Measurements from ENCODE around the gene SNED1.

The SNED1 gene

GRCh38 chr2:240992572-240993291, 5.7 kb upstream of the SNED1 start:
- no peak for DNase-seq

DNA sequence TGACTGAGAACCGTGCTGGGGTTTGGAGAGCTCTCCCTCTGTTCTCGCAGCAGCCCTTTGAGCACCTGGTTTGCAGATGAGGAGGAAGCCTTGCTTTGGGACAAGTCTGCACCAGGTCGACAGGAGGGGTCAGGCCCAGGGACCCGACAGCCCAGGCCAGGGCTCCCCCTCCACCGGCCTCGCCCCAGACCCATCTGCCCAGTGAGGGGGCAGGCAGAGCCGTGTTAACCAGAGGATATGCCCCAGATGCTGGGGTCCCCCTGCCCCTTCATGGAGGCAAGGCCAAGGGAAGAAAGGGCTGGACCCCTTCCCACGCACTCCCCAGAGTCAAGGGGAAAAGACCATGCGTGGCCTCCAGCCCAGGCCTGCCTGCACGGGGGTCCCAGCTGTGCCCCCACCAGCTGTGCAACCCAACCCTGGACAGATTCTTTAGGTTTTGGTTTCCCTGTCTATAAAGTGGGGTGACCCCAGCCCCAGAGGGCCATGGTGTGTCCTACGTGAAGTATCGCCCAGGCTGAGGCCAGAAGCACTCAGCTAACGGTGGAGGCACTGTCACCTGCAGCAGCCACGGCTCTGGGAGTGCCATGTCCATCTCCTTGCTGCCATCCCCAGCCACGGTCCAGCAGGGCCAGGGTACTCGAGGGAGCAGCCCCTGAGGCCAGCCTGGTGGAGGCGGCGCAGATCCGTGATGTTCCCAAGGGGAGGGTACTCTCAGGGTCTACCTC, 4.8 kb upstream of the SNED1 start:
- DNase-seq, result no peak

GRCh38 chr2:240994171-240994896, 4.1 kb upstream of the SNED1 start:
- no peak for DNase-seq

DNA sequence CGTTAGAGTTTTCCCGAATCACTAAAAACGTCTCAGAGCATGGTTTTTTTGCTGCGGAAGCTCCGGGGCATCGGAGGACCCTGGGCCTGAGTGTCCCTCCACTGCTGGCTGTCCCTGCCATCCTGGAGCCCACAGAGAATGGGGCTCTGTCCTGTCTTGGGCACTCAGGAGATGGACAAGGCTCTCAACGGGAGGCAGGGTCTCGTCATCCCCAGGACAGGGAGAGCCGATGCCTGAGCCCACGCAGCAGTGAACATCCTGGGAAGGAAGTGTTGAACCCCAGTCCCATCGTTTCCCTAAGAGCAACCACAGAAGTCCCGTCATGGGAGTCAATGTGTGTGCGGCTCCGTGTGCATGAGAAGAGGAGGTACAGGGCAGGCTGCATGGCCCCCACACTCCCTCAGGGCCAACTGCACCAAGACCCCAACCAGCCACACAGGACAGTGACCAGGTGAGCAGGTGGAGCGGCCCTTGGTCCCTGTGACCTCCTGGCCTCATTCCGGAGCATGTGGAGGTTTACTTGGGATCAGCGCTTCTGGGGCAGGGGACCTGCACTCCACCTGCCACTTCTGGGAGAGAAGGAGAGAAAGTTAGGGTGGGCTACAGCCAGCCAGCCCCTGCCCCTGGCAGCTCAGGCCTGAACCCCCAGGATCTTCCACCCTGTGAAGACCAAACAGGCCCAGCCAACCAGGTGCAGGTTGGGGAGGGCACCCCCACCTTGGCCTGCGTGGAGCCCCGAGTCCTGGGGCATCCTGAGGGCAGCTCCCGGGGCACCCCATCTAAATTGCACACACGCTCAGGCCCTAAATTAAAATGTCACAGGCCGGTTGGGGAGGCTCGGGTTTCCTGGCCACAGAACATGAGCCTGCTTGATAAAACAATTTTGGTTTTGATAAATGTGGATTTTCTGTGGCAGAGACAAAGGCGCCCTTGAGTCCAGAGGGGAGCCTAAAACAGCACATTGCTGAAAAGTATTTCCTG, 3.1 kb upstream of the SNED1 start:
- DNase-seq, result no peak

DNA sequence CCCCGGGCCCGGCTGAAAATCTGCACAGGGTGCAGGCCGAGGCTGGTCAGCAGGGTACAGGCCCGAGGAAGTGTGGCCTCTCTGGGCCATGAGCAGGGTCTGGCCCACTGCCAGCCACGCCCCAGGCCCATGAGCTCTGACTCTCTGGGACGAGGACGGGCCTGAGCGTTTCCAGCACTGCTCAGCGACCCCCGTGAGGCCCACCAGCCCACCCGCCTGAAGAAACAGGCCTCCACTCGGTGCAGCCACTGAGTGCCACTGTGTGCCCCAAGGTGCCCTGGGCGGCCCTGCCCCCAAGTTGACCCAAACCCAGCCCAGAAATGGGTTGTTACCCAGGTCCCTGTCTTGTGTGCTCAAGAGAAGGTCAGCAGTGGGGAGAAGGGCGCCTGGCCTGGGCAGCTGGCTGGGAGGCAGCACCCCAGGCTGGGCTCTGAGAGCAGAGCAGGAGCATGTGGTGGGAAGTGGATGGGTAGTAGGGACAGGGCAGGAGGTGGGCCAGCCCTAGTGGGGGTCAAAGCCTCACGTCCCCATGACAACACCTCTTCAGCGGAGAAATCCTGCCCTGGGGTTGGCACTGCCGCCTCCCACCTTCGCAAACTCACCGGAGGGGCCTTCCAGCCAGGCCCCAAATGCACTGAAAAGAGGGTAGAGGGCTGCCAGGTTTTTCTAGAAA, 2.1 kb upstream of the SNED1 start:
- no peak for DNase-seq

- no peak for DNase-seq
Measured at GRCh38 chr2:240996834-240997140, 1.6 kb upstream of the SNED1 start.

DNA sequence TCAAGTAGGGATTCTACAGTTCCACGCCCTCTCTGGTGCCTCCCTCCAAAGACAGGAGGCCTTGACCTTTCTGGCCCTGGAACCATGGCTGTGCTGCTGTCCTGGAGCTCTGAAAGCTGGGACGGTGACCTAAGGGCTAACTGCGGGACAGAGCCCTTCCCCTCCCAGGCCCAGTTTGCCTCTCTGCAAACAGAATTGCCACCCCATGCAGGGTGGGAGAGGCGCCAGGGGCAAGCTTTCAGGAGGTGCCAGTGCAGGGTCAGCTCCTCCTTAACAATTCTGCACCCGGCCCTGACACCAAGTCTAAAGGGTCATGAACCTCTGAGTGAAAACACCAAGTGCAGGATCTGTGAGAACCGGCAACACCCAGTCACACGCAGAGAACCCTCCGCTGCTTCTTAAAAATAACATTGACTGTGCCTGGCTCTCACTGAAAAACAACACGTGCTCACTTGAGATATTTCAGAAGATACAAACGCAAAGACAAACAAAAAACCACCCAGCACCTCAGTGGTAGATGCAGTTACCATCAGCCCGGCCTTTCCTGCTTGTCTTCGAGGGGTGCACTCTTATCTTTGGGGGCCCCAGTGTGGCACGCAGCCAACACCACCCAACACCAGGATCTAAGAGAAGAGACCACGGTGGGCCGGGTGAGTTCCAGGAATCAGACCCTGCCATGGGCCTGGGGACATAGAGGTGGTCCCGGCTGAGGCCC, 1.1 kb upstream of the SNED1 start:
- DNase-seq, result no peak

DNA sequence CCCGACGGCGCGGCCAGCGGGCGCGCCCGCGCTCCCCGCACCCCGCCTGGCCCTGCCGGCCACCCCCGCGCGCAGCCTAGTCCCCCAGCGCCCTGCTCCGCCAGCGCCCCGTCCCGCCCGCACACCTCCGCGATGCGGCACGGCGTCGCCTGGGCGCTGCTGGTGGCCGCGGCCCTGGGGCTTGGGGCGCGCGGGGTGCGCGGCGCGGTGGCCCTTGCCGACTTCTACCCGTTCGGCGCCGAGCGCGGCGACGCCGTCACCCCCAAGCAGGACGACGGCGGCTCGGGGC, 232 bp downstream of the SNED1 start:
- no peak for DNase-seq

- no peak for DNase-seq
Measured at GRCh38 chr2:240998995-240999791, 775 bp downstream of the SNED1 start.

GRCh38 chr2:240999873-241000541, 1.6 kb downstream of the SNED1 start:
- no peak for DNase-seq

DNA sequence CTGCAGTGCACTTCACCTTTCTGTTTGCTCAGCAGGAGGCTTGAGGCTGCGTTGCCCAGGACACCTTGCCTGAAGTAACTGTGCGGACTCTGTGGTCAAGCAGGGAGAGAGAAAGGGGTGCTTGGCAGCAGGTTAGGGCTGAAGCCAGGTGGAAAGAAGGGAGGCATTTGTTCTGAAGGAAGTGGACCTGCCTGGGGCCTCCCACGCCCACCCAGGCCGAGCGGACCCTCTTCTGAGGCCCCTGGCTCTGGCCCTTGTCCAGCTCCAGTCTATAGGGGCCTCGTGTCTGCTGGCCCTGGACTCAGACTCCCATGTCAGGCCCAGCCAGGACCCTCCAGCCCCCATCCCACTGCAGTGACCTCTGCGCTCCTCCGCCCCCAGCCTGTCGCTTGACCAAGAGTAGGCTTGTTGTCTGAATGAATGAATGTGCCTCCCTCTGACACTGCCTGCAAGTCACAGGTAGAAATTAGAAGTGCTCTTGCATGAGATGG, 2.5 kb downstream of the SNED1 start:
- DNase-seq, result no peak

GRCh38 chr2:241001413-241002274, 3.2 kb downstream of the SNED1 start:
- no peak for DNase-seq

DNA sequence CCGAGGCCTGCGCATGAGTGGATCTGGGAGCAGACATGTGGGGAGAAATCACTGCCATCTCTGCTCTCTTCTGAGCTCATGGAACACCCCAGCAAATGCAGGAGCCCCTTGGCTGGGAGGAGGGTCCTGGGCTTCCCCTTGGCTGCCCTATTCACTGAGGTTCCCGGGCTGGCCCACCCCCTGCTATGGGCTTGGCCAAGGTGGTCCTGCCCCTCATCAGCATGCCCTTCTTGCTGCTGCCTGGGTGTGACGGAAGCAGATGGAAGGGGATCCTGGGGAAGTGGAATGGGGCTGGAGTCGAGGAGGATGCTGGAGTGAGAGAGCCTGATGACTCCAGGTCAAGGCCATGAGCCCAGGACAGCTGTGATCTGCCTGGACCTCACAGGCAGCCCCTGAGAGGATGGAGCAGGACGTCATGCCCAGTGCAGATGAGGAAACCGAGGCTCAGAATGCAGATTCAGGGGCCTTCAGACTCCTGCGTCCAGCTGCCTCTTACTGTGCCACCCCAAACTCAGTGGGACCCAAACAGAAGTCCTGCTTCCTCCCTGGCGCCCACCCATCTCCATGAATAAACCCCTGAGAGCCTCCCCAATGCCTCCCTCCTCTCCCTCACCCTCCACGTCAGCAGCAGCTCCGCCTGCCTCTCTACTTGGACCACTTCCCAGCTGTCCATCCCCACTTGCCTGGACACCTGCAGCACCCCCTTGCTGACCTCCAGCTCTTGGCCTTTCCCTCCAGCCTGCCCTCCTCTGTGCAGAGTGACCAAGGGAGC, 4.0 kb downstream of the SNED1 start:
- DNase-seq, result no peak

DNA sequence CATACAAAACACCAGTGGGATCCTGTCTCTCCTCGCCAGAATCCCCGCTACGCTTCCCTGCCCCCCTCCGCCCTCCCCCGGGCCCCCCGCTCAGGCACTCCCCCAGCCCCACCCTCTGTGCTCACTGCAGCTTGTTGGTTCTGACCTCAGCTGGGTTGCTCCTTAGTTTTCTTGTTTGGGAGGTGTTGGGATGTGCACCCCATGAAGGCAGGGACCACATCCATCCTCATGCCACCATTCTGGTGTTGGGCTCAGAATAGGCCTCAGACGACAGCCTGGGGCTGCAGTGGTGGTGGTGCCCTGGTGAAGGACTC, 4.6 kb downstream of the SNED1 start:
- no peak for DNase-seq

DNA sequence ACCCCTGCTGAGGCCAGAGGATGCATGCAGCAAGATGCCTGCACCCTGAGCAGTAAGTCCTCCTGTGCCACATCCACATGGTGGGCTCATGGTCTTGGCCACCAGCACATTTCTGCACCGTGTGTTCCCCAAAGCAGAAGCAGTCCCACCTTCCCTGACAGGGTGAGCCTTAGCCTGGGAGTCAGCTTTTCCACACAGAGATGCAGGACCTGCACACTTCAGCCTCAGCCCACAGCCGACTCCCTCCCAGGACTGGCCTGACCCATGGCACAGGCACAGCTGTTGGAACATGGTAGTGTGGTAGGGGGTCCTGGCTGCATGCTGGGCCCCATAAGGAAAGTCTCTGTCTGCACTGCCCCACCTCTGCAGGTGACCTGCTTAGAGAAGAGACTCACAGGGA, 5.0 kb downstream of the SNED1 start:
- DNase-seq, result no peak

DNA sequence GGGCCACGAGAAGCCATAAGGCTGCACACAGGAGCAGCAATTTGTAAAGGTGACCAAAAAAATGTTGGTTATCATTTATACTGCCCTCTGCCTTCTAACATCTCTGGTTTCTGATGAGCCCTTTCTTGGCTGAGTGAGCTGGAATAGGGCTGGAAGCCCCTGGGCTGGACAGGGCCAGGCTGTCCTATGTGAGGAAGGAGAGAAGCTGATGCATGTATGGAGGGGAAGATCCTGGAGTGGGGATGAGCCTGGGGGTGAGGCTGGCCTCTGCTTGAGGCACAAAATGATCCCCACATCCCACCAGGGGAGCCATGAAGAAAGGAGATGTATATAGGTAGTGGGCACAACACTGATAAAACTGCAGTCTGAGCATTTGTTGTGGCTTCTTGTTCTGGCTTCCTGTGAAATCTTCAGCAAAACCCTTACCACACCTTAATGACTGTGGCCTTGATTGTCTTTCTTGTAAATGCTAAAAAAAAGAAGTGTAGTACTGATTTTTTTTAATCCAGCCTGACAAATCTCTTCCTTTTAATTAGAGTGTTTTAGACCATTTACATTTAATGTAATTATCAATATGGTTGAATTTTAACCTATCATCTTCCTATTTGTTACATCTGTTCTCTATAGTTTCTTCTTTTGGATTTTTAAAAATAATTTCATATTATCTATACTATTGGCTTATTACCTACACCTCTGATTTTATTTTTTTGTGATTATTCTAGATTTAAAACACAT, 5.6 kb downstream of the SNED1 start:
- no peak for DNase-seq

GRCh38 chr2:241005569-241005968, 7.2 kb downstream of the SNED1 start:
- no peak for DNase-seq

- no peak for DNase-seq
Measured at GRCh38 chr2:241006412-241006811, 8.0 kb downstream of the SNED1 start.

Measured in activated CD4-positive, alpha-beta T cell treated with anti-CD3 and anti-CD28 coated beads, Interleukin-2, amount 50 U/mL, for 4 hours (primary cell).